Measurements from ENCODE around the gene C1orf53.

C1orf53 gene

DNA sequence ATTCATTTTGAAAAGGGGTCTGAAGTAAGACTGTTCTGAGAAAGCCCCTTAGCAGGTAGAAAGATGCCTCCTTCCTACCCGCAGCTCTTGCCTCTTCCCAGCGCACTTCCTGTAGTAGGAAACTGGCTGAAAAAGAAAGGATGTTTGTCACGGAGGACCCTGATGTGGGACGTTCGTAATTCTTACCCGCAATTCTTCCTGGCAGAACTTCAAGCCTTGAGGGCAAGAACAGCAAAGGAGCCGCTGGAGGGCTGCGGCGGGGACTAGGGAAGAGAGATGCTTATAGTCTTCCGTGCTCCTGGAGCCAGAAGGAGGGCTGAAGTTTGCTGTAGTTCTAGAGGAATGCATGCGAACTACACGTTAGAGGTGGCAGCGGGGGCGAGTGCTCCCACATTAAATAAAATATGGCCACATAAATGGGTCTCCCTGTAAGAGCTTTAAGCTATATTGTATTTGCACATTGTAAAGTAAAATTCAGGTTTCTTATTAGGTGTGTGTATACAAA is 6.3 kb downstream of the C1orf53 start:
- peak; percentile 83 for DNase-seq (ENCODE audit: low read depth)

DNA sequence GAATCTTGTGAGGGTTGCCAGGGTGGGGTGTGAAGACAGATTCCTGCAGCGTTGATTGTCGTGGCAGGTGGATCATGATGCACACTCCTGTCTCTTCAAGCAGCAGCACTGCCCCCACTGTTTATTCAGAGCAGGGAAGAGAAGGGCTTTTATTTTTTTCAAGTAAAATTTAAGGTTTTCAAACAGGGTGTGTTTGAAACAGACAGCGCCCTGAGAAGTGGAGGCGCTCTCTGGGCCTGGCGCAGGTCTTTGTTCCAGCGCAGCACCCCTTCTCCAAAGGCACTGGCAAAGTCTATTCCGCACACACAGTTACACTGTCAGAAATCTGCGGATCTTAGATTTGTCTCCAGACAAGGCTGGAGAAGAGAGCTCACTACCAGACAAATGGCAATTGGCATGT is 7.0 kb downstream of the C1orf53 start:
- DNase-seq (ENCODE audit: low read depth), result peak; percentile 10

DNA sequence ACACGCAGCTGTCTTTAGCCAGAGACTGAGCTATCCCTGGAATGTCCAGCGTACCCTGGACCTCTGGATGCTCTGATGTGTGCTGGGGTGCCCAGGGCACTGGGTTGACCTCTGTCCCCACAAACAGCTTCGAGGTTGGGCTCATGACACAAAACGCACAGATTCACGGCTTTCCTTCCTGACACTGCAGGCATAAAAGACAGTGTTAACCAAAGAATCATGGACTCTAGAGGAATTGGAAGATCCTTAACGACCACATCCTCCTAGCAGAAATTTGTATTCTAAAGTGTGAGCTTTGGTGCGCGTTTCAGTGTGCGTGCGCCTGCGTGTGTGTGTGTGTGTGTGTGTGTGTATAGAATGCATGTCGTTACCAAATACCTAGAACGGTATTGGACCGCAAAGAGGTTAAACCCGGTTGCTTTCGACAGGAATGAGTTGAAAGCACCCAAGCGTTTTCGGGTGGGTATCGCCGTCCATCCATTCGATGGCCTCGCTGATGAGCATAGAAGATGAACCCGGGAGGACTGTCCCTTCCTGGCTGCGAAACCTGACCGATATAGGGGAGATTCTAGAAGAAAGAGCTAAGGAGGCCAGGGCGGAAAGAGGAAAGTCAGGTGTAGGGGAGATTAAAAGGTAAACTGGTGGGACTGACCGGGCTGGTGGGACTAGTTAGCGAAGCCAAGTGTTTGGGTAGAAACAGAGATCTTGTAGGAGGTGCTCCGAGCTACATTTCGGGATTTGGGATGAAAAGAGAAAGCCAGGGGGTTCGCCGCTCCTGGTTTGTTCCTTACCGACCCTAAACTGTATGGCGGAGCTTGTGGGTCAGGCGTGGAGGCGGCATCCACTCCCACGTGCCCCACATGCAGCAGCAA is 7.9 kb downstream of the C1orf53 start:
- DNase-seq (ENCODE audit: low read depth), result peak; percentile 15

DNA sequence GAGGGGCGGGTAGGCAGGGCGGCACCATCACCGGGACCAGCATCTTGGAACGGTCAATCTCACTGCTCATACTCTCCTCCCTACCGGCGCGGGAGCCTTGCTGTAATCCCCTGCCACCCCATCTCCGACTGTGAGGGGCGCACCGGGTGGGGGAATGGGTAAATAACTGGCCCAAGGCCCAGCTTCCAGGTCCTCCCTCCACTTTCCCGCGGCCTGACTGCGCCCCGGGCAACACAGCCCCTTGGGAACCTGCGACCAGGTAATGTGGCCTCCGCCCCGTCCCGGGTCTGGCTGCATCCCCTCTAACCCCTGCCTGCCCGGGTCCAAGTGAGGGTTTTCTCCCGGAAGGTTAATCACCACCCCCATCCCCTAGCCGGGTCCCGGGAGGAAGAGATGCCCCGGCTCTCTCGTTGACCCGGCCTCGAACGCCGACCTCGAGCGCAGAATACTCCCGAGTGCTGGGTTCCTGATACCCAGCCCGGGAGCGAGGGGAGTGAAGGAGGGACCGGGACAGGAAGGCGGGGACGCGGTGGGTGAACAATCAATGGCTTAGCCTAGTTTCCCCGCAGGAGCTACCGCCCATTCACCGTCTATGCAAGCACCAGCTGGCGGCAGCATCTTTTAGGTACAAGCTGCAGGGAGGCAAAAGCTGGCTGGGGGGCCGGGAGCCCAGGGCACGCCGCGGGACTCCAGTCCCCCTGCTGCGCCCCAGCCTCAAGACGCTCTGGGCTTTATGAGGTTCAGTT is 8.9 kb downstream of the C1orf53 start:
- DNase-seq (ENCODE audit: low read depth), result peak; percentile 46

DNA sequence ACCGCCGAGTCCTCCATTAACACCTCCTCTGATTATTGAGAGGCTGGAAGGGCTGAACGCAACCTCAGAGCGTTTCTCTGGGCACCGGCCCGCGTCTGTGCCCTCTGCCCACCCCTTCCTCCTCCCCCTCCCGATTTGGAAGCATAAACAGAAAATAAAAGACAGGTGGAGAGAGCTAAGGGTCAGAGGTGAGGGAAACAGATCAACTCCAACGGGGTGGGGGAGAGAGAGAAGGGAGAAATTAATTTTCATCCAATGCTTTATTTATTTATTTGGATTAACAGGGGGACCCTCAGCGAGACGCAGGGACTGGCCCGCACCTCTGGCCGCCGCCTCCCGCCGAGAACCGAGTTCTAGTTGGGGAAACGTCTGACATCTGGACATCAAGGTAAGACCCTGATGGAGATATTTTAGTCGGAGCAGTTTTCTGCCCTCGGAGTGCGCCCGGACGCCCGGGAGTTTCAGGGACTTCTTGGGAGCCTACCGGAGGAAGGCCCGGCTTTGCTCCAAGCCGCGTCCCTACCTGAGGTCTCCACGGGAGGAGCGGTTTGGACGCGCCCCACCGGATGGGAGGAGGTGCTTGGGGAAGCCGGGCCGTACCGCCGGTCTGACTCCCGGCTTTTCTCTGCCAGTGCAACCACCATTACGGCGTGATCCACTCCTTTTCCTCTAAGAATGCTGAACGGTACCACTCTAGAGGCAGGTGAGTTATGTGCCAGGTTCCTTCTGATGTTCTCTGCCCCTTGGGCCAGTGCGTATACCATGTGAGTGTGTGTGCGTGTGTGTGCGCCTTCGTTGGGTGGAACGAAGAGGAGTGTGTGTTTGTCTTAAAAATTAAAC is 9.6 kb downstream of the C1orf53 start:
- DNase-seq (ENCODE audit: low read depth), result peak; percentile 30

DNA sequence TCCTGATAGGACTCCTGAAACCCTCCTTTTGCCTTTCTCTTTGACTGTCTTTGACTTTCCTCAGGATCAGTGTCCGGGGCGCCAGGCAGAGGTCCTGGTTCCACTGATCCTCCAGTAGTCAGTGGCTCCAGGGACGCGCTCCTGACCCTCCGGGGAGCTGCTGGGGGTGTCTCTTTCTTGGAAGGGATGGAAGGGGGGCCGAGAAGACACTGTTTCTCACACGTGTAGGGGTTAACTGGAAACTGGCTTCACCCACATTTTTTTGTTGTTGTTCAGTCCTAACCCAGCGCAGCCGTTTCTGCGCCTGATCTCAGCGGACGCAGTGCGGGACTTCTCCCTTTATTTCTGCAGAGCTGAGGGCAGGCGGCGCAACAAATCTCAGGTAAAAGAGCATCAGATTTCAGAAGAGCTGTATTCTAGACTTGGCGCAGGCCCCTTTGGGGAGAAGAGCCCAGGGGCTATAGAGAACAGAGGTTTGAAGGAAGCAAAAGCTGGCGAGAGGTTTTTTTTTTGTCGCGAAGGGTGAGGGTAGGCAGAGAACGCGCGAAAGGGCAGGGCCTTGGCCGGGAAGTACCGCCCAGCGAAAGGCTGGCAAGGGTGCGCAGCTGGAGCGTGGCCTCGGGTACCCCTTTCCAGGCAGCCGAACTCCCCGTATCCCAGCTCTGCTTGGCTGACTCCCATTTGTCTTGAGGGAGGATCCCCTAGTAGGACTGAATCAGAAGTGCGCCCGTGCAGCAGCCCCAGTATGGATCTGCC is 10.5 kb downstream of the C1orf53 start:
- DNase-seq (ENCODE audit: low read depth), result peak; percentile 13

DNA sequence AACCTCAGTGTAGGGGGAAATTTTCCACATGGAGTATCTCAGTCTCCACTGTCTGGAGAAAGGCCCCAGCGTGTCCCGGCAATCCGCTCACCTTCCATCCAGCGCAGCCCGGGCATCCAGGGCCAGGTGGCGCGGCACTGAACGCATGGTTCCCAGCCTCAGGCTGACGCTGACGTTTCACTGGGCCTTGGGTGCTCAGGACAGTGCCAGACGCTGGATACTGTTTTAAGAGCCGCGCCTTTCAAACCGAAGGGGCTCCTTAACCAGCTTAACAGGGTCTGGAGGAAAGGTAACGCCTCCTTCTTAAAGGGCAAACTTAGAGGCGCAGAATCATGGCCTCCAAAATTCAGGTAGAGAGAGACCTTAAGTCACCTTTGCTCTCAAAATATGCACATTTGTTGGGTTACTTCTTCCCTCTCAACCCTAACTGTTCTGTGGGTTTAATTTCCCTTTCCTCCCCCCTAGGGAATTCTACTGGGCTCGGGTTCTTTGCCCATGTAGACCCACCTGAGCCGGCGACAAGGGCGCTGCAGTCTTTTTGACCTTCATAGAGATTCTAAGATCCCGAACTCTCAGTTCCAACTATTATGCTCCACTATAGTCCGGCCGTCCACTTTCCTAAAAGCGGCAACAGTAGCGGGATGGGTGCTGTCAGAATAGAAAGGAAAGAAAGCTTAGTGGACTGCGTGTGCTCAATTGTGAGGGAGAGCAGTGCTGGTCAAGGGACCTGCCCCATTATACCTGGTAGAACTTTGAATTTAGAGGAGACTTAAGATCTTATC is 11.3 kb downstream of the C1orf53 start:
- DNase-seq (ENCODE audit: low read depth), result peak; percentile 12

DNA sequence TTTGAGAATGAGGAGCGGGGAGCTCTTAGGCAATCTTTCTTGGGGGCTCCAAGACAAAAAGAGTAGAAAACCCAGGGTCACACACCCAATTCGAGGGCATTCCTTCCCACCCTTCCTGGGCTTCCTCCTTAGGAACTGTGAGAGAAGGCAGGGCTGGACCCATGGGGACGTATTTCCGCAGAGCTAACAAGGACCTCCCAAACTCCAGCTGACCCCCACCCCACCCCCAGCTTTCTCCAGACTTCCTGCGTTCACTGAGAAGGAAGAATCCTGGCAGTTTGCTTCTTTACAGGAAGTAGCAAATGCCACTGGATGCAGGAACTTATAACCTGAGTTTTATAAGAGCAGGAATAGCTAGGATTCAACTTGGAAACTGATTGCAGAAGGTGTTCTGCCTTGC is 12.1 kb downstream of the C1orf53 start:
- no peak for DNase-seq (ENCODE audit: low read depth)

DNA sequence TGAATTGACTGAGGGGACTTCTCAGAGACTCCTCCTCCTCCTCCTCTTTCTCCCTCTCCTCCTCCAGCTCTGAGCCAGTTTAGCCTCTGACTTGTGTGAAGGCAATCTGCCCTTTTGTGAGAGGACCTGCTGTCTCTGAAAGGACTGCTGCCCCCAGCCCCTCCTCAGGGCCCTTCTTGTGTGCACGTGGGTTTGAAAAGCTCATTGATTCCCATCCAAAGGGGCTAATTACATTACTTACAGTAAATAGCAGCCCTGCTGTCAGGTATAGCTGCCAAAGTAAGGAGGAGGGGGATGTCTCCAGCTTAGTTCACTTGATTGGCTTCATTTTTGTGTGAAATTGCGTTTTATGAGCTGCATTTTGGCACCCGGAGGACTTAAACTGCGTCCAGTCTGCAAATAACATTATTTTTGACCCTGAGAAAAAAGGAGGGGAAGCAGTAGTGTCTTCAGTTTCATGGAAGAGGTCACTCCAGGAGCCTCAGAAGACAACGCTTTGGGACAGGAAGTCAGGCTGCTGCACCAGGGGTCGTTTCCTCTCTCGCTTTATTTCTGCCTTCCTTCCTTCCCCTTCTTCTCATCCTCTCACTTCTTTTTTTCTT is 12.9 kb downstream of the C1orf53 start:
- no peak for DNase-seq (ENCODE audit: low read depth)

DNA sequence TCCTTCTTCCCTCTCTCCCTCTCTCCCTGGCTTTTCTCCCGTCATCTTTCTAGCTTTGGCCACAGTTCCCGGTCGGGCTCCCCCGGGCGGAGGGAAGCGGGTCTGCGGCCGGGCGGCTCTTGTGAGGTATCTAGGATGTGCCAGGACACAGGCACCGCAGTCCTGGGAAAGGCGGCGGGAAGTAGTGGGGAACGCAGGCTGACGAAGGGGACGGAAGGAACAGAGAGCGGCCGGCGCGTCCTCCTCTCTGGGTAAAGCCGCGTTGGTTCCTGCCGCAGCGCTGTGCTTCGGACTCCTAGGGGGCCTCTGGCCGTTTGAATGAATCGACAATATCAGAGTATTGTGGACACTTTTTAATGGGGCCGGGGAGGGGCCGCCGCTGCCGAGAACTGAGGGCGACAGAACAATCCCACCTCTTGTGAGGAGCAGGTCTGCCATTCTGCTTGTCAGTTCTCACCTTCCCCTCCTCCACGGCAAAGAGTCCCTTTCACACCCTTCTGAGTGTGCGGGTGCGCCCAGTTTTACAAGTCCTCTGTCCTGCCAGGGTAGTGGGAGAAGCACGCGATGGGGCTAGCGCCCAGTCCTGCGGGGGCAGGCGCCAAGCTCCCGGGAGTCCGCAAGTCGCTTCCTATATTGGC is 13.6 kb downstream of the C1orf53 start:
- peak; percentile 90 for DNase-seq (ENCODE audit: low read depth)

DNA sequence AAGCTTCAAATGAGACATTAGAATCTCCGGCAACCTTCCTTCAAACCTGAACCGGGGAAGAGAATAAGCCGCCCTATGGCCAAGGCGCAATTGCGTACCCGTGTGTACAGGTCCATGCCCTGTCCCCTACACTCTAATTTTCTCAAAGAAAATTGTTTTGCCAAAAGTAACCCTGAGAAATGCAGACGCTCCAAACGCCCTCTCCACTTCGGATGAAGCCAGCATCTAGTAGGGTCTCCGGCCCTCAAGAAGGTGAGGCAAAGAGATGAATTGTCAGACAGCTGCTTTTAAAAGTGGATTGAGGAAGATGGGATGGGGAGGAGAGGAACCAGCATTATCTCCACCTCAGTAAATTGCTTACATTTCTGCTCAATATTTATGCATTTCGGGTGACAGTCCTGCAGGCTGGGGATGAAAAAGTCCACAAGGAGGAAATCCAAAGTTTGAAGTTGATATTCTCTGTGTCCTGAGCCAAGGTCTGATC is 14.1 kb downstream of the C1orf53 start:
- peak; percentile 40 for DNase-seq (ENCODE audit: low read depth)

DNA sequence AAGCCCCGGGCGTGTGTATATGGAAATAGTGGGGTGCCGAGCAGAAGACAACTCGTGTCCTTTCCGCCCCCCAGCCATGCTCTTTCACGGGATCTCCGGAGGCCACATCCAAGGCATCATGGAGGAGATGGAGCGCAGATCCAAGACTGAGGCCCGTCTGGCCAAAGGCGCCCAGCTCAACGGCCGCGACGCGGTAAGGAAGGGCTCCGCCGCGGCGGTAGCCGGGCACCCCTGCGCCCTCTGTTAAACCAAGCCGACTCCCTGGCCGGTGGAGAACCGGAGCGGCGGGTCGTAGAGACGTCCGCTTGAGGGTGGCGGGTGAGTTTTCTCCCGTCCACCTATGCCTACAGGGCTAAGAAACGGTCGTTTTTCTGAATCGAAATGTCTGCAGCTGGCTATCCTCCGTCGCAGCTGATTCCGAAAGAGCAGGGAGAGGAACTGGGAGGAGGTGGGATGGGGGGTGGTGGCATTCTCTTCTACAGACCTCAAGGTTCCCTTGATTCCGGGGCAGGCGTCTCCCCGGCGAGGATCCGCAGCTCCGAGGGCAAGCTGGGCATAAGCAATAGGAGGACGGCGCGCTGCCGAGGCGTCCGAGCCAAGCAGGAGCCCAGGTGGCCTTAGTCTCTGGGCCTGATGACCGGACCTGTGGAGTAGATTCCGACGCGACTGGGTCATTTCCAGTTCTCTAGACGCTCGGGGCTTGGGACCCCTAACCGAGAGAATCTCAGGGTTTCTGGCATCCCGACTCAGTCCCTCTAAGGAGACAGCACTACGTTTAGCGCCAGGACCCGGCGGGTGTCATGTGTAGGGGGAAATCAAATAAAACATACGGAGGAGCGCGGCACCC is 15.6 kb downstream of the C1orf53 start:
- peak; percentile 48 for DNase-seq (ENCODE audit: low read depth)

DNA sequence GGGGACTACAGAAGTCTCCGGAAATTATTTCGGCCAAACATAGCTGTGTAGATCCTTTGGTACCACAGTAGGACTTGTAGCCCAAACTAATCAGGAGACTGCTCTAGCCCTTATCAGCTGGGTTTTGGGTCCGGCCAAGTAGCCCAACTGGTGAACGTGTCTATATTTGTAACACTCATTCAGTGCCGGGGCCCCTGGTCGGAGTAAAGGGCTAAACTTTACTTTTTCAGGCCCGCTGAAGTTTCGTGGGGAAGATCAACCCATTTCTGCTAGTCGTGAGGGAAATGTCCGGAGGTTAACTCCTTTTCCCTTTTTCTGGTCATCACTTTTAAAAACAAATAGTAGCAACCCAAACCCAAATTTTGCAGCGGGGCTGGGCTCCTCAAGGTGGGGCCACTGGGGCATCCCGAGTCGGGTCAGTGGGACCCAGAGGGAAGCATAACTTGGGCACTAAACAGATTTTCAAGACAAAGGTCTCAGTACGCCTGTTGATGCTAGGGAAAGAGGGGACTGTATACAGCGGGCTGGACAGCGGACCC is 16.4 kb downstream of the C1orf53 start:
- peak; percentile 13 for DNase-seq (ENCODE audit: low read depth)

DNA sequence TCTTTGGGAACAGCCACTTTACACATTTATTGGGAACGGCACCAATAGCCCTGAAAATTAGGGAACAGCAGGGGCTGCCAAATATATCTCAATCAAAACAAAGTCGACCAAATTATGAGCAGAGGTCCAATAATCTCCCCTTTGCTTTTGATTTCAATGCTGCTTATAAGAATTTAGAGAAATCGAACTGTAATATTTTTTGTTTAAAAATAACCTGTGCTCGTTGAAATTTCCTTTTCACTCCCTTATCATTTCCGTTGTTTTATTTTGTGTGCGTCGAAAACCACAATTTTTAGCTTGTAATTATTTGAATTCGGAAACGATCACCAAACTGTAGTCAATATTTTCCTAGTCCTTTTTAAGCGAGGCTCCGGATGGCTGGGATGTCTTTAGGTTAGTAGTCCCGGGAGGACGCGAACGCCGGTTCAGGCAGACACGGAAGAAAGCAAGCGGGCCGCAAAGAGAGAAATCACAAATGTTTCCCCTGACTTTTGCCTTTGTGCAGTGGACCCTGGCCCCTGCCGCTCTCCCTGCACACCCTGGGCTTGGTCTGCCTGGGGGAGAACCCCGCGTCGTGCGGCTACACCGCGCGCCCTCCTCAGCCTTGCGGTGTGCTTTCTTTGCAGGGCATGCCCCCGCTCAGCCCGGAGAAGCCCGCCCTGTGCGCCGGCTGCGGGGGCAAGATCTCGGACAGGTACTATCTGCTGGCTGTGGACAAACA is 17.1 kb downstream of the C1orf53 start:
- peak; percentile 22 for DNase-seq (ENCODE audit: low read depth)

DNA sequence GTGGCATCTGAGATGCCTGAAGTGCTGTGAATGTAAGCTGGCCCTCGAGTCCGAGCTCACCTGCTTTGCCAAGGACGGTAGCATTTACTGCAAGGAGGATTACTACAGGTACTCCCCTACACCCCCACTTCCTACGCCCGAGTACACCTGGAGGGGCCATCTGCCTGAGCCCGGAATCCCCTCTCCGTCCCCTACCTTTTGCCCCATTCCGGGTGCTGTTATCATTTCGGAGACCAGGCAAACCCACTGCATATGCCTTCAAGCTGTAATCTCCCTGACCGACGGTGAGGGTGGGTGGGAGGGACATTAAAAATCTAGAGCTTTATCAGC is 17.6 kb downstream of the C1orf53 start:
- DNase-seq (ENCODE audit: low read depth), result no peak

DNA sequence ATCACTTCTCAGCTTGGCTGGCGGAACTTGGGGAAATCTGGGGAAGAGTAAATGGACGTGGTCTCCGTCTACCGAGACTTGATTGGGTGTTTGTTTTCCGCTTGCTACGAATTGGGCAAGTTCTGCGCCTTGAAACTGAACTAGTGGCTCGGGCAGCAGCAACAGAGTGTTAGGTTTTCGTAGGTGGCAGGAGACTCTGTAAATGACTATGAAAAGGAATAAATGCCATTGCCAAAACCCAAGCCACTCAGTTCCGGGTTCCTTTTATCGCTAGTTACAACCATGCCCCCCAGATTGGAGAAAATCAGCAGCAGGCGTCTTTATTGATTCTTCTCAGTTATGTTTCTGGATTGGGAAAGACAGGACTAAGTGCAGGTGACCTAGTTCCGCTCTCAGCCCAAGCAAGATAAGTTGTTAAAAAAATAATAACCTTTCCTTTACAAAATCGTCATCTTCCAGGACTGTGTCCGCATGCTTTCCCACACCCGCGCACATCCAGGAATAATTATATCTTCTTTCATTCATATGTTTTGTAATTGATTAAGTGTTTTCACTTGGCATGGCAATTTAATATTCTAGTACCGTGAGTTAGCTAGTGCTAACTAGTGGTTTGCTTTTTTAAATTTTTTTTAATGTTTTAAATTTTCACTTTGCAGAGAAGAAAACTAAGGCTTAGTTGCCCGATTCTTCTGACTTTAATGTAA is 18.1 kb downstream of the C1orf53 start:
- no peak for DNase-seq (ENCODE audit: low read depth)
